Activated CD4-positive, alpha-beta T cell treated with anti-CD3 and anti-CD28 coated beads, Interleukin-2, amount 50 U/mL, for 24 hours (primary cell): Measurements from ENCODE around the gene HOXA5.

Experiments
- DNase-seq, 2 donors: peaks; one replicate each; pipeline ENCODE4 v3.0.0-alpha.2; 2020; ENCODE audit warnings: low read depth in 1 of 2, low spot score in 1 of 2

HOXA5 gene

DNA sequence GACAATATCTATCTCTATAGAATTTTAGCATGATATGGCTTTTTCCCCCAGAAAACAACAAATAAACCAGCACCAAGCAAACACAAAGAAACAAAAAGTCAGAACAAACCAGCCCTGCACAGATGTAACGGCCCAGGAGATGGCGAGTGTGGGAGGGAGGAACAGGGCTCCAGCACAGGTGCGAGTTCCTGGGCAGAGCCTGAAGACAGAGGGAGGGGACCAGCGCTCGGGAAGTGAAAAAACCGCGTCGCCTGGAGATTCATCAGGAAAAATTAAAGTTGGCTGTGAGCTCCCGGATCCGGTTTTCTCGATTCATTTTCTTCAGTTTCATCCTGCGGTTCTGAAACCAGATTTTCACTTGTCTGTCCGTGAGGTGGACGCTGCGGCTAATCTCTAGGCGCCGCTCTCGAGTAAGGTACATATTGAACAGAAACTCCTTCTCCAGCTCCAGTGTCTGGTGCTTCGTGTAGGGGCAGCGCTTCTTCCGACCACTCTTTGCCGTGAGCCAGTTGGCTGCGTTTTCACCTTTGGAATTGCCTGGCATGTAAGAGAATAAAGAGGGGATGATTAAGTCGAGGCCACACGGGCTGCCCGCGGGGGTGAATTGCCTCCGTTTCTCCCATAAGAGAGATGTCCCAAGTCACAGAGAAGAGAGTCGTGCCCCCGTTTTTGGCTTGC lies 28.3 kb upstream of the HOXA5 start:
- DNase-seq, result no peak

DNA sequence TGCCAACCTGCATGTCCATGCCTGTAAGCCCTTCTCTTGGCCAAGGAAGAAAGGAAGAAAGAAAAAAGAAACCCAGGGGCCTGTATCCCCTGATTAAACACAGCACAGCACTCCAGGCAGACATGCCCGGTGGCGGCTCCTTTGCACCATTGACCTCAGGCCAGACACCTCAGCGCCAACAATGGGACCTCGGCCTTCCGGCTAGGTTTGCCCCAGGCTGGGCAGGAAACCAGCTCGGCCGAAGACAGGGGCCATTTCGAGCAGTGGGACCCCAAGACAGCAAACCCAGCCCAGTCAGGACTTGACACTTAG lies 27.8 kb upstream of the HOXA5 start:
- DNase-seq, result no peak

DNA sequence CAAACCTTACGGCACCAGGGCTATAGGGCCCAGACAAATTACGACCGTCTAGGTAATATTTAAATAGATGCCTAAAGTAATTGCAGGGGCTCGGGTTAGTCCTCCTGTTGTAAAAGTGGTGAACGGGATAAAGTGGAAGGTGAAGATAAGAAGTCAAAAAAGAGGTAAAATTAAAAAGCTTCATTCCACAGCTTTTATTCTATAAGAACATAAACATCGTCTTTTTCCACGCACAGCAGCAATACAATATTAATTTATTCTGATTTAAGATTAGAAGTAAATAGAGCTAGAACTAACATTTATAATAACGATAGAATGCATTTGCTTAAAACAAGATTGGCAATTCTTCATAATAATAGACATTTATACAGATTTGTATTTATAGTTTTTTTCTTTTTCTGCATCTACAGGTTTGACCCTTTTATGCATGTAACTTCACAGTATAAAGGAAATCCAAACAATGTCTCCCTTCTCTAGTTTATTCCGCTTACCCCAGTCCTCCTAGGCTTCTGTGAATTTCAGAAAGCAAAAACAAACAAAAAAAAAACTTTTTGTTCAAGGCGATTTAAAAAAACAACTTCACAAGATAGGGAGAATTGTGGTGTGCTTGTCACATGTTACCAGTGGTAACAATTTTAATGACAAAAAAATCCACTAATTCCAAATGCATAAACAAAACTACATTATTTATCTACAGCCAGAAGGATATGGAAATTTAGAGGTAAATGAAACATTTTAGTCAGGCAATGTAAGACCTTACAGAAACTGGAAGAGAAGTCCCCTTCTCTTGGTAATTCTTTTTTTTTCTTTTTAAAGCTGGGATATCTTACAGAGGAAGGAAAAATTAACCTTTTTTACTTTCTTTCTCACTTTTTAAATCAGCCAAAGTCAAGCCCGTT lies 27.2 kb upstream of the HOXA5 start:
- DNase-seq, result no peak

DNA sequence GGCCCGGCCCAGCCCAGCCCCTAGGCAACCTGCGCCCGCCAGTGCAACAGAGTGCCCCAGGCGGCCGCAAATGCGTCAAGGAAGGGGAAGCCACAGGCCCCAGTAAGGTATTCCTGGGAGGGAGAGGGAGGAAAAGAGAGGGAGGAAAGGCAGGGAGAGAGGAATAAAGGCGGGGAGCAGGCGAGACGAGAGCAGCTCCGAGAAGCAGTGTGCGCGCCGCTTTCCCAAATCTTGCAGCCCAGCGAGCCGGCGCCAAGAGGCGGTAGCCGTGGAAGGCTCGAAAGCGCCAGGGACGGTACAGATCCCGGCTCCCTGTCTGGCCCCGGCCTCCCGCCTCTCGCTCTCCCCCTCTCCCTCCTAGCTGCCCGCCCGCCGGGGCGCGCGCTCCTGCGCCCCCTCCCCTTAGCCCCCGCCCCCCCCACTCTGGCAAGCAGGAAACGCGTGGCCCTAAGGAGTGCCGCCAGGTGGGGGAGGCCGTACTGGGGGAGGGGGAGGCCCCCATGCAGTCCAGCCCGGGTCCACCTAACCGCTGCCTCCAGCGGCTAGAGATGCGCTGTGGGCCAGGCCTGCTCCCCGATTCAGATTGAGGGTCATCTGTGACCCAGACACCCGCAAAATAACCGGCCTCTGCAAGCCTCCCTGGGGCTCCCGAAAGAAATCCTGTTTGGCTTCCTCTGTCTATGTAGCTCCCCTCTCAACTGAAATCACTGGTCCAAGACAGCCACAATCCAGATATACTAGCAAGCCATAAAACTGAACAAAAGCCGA lies 26.4 kb upstream of the HOXA5 start:
- no peak for DNase-seq

DNA sequence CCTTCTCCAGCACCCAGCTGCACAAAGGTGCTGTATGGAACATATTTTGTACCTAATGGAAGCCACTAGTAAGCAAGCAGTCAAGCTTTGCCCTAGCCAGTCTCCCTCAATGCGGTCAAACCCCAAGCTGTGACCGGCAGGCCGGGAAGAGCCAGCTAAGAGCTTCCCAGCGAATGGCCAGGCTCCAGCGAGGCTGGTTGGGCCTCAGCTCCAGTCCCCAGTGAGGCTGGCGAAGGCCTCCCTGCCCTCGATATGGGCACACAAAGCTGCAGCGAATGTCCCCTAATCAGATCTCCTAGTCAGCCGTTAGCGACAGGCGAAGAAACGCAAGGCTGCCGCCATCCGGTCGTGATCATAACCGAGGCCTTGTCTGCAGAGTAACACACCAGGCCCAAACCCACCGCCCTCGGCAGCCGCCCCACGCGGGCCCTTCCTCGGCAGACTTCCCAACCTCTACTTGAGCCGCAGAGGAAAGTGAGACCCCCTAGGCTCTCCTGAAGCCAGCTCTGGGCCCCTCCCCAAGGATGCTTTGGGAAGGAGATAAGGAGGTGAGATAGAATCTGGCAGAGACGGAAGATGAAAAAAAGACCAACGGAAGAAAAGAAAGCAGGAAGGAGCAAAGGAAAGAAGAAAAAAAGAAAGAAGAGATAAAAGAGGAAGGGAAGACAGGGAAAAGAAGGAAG lies 24.9 kb upstream of the HOXA5 start:
- DNase-seq, result no peak

DNA sequence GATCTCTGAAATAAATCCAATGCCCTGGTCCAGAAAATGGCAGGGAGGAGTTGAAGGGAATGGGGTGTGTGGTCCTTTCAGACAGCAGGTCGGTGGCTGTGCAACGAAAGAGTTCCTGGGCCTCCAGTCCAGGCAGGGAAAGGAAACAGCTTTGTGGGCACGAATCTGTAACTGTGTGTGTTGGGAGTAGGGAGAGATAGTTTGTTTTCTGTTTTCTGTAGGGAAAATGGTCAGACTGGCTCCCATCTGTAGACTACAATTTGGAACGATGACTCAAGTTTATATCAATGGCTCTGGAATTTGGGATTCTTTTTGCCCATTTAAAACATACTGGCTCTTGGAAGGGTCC lies 24.4 kb upstream of the HOXA5 start:
- DNase-seq, result no peak

DNA sequence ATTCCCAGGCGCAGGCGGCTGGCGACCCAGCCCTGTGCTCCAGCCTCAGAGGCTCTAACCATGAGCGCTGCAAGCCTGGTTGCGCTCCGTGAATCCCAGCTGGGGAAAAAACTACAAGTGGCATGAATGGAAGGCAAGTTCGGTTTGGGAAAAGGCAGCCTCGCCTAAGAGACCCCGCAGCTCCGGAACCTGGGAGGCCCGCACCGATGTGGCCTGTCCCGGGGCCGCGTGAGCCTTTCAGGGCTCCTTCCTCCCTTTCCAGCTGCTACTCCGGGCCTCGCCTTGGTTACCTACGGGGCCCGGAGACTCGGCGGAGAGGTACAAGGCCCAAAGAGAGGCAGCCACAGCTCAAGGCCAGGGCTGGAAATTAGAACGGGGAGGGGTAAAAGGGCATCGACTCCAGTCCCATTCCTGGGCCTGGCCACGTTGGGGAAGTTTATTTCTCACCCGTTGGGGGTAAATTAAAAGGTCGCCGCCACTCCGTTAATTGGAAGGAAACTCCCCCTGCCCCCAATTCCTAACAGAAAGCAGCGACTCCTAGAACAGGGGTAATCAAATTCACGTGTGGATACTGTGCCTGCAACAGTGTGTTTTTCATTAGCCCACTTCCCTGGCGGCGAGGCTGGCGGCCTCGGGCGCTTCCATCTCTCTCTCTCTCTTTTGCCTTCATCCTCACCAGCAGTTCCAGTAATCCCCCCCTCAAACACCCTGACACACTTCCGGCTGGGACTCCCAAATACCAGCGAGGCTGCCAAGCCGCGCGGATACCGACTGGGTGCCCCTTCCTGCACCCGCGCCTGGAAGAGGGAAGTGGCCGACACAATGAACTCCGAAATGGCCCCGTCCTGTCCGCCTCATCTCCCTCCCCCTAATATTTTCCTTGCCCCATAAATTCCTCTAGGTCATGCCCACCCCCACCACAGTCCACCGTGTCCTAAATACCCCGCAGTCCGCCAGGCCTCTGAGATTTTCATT lies 23.3 kb upstream of the HOXA5 start:
- DNase-seq, result no peak

DNA sequence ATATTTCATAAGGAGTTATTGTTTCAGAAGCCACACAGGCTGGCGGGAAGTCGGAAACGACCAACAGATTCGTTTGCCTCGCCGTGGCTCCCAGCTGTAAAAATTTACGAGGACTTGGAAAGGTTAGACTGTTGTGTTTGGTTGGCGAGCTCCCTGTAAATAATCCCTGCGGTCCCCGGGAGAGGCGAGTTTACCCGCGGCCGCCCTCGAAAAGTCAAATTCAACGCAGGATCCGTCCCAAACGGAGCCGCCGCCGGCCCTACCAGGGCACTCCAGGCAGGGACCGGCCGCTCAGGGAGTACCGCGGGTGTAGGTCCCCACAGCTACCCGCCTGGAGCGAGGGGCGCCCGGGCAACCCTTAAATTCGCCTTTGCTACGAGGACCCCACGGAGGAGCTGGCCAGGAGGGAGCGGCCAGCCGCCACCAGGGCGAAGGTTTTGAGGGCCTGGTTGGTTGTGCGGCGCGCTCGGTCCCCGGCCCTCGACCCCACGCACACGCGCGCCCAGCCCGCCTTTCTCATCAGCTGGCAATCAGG lies 22.6 kb upstream of the HOXA5 start:
- DNase-seq, result no peak

DNA sequence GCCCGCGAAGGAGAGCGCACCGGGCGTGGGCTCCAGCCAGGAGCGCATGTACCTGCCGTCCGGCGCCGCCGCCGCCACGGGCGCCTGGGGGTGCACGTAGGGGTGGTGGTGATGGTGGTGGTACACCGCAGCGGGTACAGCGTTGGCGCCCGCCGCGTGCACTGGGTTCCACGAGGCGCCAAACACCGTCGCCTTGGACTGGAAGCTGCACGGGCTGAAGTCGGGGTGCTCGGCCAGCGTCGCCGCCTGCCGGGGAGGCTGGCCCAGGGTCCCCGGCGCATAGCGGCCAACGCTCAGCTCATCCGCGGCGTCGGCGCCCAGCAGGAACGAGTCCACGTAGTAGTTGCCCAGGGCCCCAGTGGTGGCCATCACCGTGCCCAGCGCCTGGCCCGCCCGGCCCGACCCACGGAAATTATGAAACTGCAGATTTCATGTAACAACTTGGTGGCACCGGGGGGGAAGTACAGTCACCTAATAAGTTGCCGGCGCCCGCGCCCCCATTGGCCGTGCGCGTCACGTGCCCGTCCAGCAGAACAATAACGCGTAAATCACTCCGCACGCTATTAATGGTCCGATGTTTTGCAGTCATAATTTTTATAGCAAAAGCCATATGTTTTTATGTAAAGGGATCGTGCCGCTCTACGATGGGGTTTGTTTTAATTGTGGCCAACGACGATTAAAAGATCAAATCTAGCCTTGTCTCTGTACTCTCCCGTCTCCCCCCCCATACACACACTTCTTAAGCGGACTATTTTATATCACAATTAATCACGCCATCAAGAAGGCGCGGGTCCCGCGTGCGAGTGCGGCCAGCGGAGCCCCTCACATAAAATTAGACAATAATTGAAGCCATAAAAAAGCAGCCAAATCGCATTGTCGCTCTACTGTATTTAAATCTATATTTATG lies 21.9 kb upstream of the HOXA5 start, which contains the start of gene HOXA9:
Gene HOXA9 (minus strand): TSS at position 449 of the 907 bp plus-strand sequence. CDS start 80 bp downstream, at position 369.
- no peak for DNase-seq

DNA sequence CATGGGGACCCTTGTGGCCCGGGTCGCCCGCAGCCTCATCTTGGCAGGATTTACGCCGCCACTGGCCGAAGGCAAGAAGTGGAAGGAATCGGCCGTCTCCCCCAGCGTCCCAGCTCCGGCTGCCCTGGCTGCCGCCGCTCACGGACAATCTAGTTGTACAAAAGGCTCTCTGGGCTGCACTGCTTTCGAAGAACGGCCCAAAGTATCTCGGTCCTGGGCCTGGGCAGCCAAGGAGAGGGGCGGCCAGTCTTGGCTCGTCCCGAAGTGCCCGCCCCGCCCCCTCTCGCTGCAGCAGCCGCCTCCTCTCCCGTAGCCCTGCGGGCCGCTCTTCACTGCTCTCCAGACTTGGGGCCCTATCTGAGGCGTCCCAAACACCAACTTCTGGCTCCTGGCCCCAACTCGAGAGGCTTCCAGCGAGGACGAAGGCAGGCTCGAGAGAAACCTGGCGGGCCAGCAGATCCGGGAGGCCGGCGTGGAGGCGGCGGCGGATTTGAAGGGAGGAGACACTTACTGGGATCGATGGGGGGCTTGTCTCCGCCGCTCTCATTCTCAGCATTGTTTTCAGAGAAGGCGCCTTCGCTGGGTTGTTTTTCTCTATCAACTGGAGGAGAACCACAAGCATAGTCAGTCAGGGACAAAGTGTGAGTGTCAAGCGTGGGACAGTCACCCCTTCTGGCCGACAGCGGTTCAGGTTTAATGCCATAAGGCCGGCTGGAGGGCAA lies 21.0 kb upstream of the HOXA5 start:
- no peak for DNase-seq

DNA sequence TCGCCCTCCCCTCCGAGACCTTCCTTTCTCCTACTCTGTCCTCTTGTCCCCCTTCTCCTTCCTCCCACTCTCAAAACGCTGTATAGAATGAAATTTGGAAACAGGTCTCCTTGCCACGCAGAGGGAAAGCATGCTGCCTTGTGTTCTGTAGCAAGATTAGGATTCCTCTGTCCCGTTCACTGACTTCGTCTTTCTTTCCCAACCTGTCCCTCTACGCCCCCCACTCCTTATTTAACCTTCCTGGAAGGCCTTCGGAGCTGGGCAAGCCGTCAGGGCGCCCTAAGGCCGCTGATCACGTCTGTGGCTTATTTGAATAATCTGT lies 20.5 kb upstream of the HOXA5 start:
- DNase-seq, result no peak

DNA sequence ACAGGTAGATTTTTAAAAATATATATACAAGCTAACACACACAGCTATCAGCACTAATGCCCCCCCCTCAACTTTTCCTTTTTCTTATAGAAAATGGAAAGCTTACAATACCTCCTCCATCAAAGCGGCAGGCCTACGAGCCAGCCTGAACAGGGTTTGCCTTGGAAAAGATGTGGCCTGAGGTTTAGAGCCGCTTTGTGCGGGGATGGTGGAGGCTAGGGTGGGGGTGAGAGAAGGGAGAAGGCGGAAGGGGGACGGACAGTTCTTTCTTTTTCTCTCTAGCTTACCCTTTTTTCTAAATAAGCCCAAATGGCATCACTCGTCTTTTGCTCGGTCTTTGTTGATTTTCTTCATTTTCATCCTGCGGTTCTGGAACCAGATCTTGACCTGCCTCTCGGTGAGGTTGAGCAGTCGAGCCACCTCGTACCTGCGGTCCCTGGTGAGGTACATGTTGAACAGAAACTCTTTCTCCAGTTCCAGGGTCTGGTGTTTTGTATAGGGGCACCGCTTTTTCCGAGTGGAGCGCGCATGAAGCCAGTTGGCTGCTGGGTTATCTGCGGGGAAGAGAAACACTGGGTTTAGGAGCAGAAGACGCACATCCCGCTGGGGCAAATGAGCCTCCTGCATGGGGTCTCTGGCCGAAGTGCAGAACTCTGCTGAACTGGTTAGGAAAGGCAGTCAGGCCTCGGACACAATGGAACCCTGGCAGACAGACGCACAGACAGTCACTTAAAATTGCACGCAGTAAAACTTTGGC lies 20.0 kb upstream of the HOXA5 start:
- no peak for DNase-seq

DNA sequence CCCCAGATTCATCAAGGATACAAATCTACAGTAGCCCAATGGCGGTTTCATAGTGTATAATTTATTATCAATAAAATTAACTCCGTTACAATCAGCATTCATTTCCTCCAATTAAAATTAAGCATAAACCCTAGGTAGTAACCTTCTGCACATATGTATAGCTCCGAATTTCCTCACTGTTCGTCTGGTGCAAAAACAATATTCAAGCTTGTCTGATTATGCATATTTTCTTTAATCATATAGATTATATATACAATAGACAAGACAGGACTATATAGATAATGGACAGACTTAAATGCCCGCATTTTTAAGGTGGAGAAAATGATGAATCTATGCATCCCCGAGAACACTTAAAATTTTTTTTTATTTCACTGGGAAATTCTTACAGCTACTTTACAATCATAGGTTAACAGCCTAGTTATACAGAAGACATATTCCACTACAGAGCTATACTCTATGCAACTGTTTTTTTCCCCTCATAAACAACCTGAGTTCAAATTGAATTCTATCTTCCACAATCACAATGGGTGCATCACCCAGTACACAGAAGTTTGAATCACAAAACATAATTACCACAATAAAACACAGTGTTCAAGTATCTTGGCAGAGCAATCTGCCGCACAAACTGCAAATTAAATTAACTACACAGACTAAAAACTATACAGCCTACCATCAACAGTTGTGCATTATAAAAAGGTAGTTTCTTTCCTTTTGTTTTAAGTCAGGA lies 19.2 kb upstream of the HOXA5 start:
- no peak for DNase-seq

DNA sequence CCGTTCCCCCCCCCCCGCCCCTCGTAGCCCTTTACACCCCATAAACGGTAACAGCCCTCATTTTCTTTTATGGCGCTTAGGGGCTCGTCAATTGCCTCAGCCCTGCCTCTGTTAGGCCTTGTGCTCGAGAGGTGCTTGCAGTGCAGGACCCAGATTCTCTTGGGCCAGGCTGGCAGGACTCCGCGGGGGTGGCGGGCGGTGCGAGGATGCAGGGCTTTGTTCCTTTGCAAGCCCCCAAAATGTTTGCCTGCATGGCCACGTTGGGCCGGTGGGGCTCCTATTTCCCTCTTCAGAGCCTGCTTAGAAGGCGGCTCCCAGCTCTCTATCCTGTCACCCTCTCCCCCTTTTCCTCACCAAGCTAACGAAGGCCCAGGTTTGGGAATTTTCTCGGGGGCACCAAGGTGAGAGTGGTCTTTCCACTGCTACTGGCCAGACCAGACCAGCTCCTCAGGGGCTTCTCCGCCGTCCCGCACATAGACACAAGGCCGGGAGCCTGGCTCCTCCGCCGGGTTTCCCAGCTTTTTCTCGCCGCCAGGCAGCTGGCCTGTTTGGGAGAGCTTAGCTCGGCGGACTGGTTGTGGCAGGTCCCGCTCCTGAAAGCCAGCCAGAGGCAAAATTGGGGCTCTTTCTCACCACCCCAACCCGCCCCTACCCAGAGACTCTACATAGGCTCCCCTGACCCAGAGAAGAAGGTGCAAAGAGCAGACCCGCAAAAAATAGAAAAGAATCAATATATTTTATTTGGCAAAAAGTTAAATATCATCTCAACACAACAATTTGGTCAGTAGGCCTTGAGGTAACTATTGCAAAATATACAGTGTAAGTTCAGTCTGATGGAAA lies 18.5 kb upstream of the HOXA5 start:
- DNase-seq, result no peak

DNA sequence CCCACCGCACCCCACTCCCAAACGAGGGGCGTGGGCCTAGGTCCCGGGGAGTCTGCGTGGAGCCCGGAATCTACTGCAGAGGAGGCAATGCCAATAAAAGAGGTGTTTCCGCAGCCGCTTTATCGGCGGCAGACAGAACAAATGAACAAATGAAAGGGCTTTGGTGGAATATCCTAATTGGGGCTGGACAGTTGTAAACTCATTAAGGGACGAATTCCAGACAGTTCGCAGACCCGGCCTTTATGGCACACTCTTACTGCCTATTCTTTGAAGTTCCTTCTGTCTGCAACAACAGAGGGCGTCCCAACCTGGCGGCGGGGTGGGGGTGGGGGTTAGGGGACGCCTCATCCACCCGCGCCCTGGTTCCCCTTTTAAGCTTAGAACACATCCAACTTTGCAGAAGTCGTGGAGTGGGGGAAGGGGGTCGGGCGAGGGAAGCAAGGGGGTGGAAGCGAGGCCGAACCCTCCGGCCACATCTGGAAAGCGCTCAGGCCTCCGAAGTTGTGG lies 17.8 kb upstream of the HOXA5 start:
- DNase-seq, result no peak
